IMR-90 (cell line): ENCODE data around the gene GPRC5C. TPM values are rescaled to one million over a fixed set of nuclear protein-coding genes. Genes with fewer than 3 reads are reported as not detected.

Source experiments
- ATAC-seq: fragments of 200-7000 bp; cut with Tn5 transposase; 2 replicates; pipeline ENCODE4 v1.9.1; 2020; ENCODE audit warnings: low read depth, mild to moderate bottlenecking, moderate library complexity
- BruUV-seq: library from RNA; stranded (reverse); fragments of 400-500 nt; replicated peaks from 2 replicates; lab custom pipeline; 2021; lab: Mats Ljungman, UMichigan
- CTCF ChIA-PET: fragments of 300-600 bp; formaldehyde crosslinking; extraction: SDS; loops from one replicate; lab custom pipeline; 2021; ENCODE audit warnings: antibody characterized with exemption; lab: Yijun Ruan, JAX
- POLR2A ChIA-PET: fragments of 300-600 bp; sonication (Branson Sonifier 250); formaldehyde crosslinking; loops from one replicate; lab custom pipeline; 2022; ENCODE audit warnings: antibody characterized with exemption; ENCODE audit not compliant: unreplicated experiment; lab: Charles Lee
- DNase-seq: peaks from one replicate; pipeline ENCODE4 v3.0.0; 2013
- H2AFZ ChIP-seq: replicated peaks from 2 replicates; pipeline ENCODE3; 2013; ENCODE audit warnings: low read length, mild to moderate bottlenecking; ENCODE audit not compliant: poor library complexity
- H2AK5ac ChIP-seq: 2 replicates; pipeline ENCODE4 v1.6.1; 2013; ENCODE audit warnings: low read depth, low read length, inconsistent platforms
- H2AK9ac ChIP-seq: replicated peaks from 2 replicates; pipeline ENCODE3; 2013; ENCODE audit warnings: mild to moderate bottlenecking, low read depth, low read length, moderate library complexity; ENCODE audit not compliant: poor library complexity
- H2BK120ac ChIP-seq: 2 replicates; pipeline ENCODE4 v1.6.1; 2013; ENCODE audit warnings: low read depth, low read length, inconsistent platforms
- H2BK15ac ChIP-seq: 3 replicates; pipeline ENCODE4 v1.6.1; 2013; ENCODE audit warnings: low read depth, low read length, inconsistent platforms
- H2BK20ac ChIP-seq: 2 replicates; pipeline ENCODE4 v1.6.1; 2013; ENCODE audit warnings: low read depth, mild to moderate bottlenecking, inconsistent platforms, low read length, moderate library complexity
- H2BK5ac ChIP-seq: 2 replicates; pipeline ENCODE4 v1.6.1; 2013; ENCODE audit warnings: mild to moderate bottlenecking, low read depth, low read length, inconsistent platforms; ENCODE audit not compliant: poor library complexity, severe bottlenecking
- H3K14ac ChIP-seq: replicated peaks from 2 replicates; pipeline ENCODE4 v1.6.1; 2013; ENCODE audit warnings: low read depth, low read length, inconsistent platforms
- H3K18ac ChIP-seq: 2 replicates; pipeline ENCODE4 v1.6.1; 2013; ENCODE audit warnings: low read depth, low read length, control low read depth
- H3K23ac ChIP-seq: 2 replicates; pipeline ENCODE4 v1.6.1; 2013; ENCODE audit warnings: low read depth, low read length, inconsistent platforms
- H3K27ac ChIP-seq: 2 replicates; pipeline ENCODE4 v1.5.1; 2013; ENCODE audit warnings: mild to moderate bottlenecking, control low read depth, low read length; ENCODE audit not compliant: insufficient read depth
- H3K27me3 ChIP-seq: 2 replicates; pipeline ENCODE4 v1.6.1; 2013; ENCODE audit warnings: low read length; ENCODE audit not compliant: control insufficient read depth, insufficient read depth
- H3K36me3 ChIP-seq: 2 replicates; pipeline ENCODE4 v1.6.1; 2013; ENCODE audit warnings: low read length, mixed read lengths; ENCODE audit not compliant: control insufficient read depth, insufficient read depth
- H3K4ac ChIP-seq: 2 replicates; pipeline ENCODE4 v1.6.1; 2013; ENCODE audit warnings: low read depth, low read length, inconsistent platforms
- H3K4me1 ChIP-seq: 2 replicates; pipeline ENCODE4 v1.6.1; 2013; ENCODE audit warnings: low read length, mixed read lengths; ENCODE audit not compliant: control insufficient read depth, insufficient read depth
- H3K4me2 ChIP-seq: 2 replicates; pipeline ENCODE4 v1.6.1; 2013; ENCODE audit warnings: low read depth, mild to moderate bottlenecking, control low read depth, low read length, moderate library complexity
- H3K4me3 ChIP-seq: 2 replicates; pipeline ENCODE4 v1.5.1; 2013; ENCODE audit warnings: low read depth, mild to moderate bottlenecking, control low read depth, low read length, moderate library complexity; ENCODE audit not compliant: insufficient read depth
- H3K56ac ChIP-seq: 2 replicates; pipeline ENCODE4 v1.6.1; 2013; ENCODE audit warnings: low read length, inconsistent platforms; ENCODE audit not compliant: insufficient read depth; ENCODE audit errors: extremely low read depth
- H3K79me1 ChIP-seq, 2 experiments: 2 replicates each; pipeline ENCODE4 v1.6.1; 2013; ENCODE audit warnings: low read length in 2 of 2, inconsistent platforms in 1 of 2, low read depth in 1 of 2
- H3K9ac ChIP-seq: 2 replicates; pipeline ENCODE4 v1.6.1; 2013; ENCODE audit warnings: low read depth, low read length, control low read depth
- H3K9me1 ChIP-seq: 2 replicates; pipeline ENCODE4 v1.6.1; 2013; ENCODE audit warnings: low read length, inconsistent platforms; ENCODE audit not compliant: insufficient read depth
- H3K9me3 ChIP-seq: 2 replicates; pipeline ENCODE4 v1.6.1; 2013; ENCODE audit warnings: low read length; ENCODE audit not compliant: control insufficient read depth, insufficient read depth
- H4K20me1 ChIP-seq: 2 replicates; pipeline ENCODE4 v1.6.1; 2013; ENCODE audit warnings: low read length, inconsistent platforms; ENCODE audit not compliant: insufficient read depth
- H4K5ac ChIP-seq: 2 replicates; pipeline ENCODE4 v1.6.1; 2013; ENCODE audit warnings: mild to moderate bottlenecking, low read depth, low read length, control low read depth
- H4K8ac ChIP-seq, 2 experiments: 2 replicates each; pipeline ENCODE4 v1.6.1; 2013; ENCODE audit warnings: low read depth in 2 of 2, low read length in 2 of 2, control low read depth in 1 of 2, inconsistent platforms in 1 of 2
- H4K91ac ChIP-seq: 2 replicates; pipeline ENCODE4 v1.6.1; 2013; ENCODE audit warnings: low read depth, low read length, inconsistent platforms; ENCODE audit not compliant: insufficient read depth
- BHLHE40 ChIP-seq: fragments of 150-350 bp; IDR thresholded peaks from 2 replicates; pipeline ENCODE4 v1.6.1; 2016; ENCODE audit warnings: mild to moderate bottlenecking, low read depth, low read length
- CEBPB ChIP-seq: IDR thresholded peaks from 2 replicates; pipeline ENCODE4 v1.6.1; 2012; ENCODE audit warnings: low read depth, low read length, improper control_type of control experiment
- CHD1 ChIP-seq: IDR thresholded peaks from 2 replicates; pipeline ENCODE4 v1.6.1; 2012; ENCODE audit warnings: low read depth, low read length, improper control_type of control experiment
- NFE2L2 ChIP-seq: fragments of 150-350 bp; IDR thresholded peaks from 2 replicates; pipeline ENCODE4 v1.6.1; 2016; ENCODE audit warnings: low read depth, mild to moderate bottlenecking, low read length
- RAD21 ChIP-seq: IDR thresholded peaks from 2 replicates; pipeline ENCODE4 v1.6.1; 2012; ENCODE audit warnings: low read length, improper control_type of control experiment
- RCOR1 ChIP-seq: IDR thresholded peaks from 2 replicates; pipeline ENCODE4 v1.6.1; 2012; ENCODE audit warnings: mild to moderate bottlenecking, low read length, improper control_type of control experiment; ENCODE audit not compliant: insufficient replicate concordance
- RFX5 ChIP-seq: IDR thresholded peaks from 2 replicates; pipeline ENCODE4 v1.8.0; 2012; ENCODE audit warnings: low read depth, mild to moderate bottlenecking, low read length, moderate library complexity
- WGBS, 2 experiments: methylation state at CpG; one replicate each; pipeline versions ENCODE4 v1.1.5 to v1.1.7; 2013; ENCODE audit warnings: missing lambda C conversion rate in 2 of 2; ENCODE audit not compliant: insufficient read length in 1 of 2; ENCODE audit errors: extremely low coverage in 2 of 2; 5-methylcytosine and 5-hydroxymethylcytosine counted together
- dilution Hi-C: fragments of 300-500 bp; cut with HindIII; formaldehyde crosslinking; loops from one replicate; pipeline ENCODE4 v1.14.3; 2018; ENCODE audit warnings: low sequenced_read_pairs; ENCODE audit not compliant: unreplicated experiment
- in situ Hi-C: fragments of 300-500 bp; cut with MboI; formaldehyde crosslinking; loops from 3 replicates; pipeline ENCODE4 v1.14.3; 2019; ENCODE audit warnings: low sequenced_read_pairs, inconsistent platforms, mixed read lengths
- intact Hi-C: fragments of 100-400 bp; cut with micrococcal nuclease; formaldehyde crosslinking; loops from 2 replicates; pipeline ENCODE4 v1.10.0; 2022
- polyA plus RNA-seq, 3 experiments: library from polyadenylated mRNA; depleted of rRNA; stranded (reverse); fragments of >200 nt; gene quantifications; 2 replicates each; pipeline ENCODE4 v1.2.3, GENCODE V29; 2012; ENCODE audit warnings: low replicate concordance in 1 of 3
- total RNA-seq: library from RNA; depleted of rRNA; stranded (reverse); fragments of >200 nt; gene quantifications from 2 replicates; pipeline ENCODE4 v1.2.3, GENCODE V29; 2012
- TF ChIP-seq, protein P1 (sequence below): conservative IDR thresholded peaks from 2 replicates; pipeline ENCODE4 v1.5.1; 2012; ENCODE audit warnings: mild to moderate bottlenecking, low read depth, low read length, improper control_type of control experiment
- TF ChIP-seq, protein P2 (sequence below): fragments of 150-350 bp; IDR thresholded peaks from 2 replicates; pipeline ENCODE4 v1.6.1; 2016; ENCODE audit warnings: low read depth, mild to moderate bottlenecking, low read length, moderate library complexity, borderline replicate concordance

GPRC5C gene
- total and polyA plus RNA-seq, 2 of the 4 experiments (the other 2 are of a cell fraction): not detected

DNA sequence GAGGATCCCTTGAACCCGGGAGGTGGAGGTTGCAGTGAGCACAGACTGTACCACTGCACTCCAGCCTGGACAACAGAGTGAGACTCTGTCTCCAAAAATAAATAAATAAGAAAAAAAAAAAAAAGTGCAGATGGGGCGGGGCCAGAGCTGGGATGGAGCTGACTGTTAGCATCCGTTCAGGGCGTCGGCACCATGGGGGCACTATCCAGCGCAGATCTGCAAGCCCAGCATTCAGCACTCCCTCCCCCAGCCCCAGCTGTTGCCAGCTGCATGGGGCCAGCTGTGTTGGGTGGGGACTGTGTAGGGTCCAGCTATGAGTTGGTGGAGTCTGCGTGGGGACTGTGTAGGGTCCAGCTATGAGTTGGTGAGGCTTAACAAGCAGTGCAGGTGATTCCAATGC is 13.3 kb downstream of the GPRC5C start:
- Histone ChIP-seq H3K4me3 (no peak overlapping the region), H4K5ac (no peak overlapping the region), H2BK5ac (no peak overlapping the region), H4K91ac (no peak overlapping the region), H3K14ac (no peak overlapping the region), H3K4me2 (no peak overlapping the region), H3K4me1 (no peaks in the 10 kb centered on the region), H3K36me3 (no peaks in the 10 kb centered on the region), H3K9ac (no peak overlapping the region), H3K27me3 (no peaks in the 10 kb centered on the region), H2BK15ac (no peak overlapping the region), H3K23ac (no peak overlapping the region), H2BK120ac (no peak overlapping the region), H3K9me1 (no peaks in the 10 kb centered on the region), H4K20me1 (no peaks in the 10 kb centered on the region), H2AK9ac (no peak overlapping the region), H2AK5ac (no peak overlapping the region), H3K56ac (no peak overlapping the region), H3K79me1 (no peaks in the 10 kb centered on the region), H3K9me3 (peaks cover 12% of the 10 kb centered on the region), H4K8ac (no peak overlapping the region), H2AFZ (no peak overlapping the region), H3K18ac (no peak overlapping the region), H3K27ac (no peak overlapping the region), H3K4ac (no peak overlapping the region), H2BK20ac (no peak overlapping the region)
- TF ChIP-seq, protein P1, sequence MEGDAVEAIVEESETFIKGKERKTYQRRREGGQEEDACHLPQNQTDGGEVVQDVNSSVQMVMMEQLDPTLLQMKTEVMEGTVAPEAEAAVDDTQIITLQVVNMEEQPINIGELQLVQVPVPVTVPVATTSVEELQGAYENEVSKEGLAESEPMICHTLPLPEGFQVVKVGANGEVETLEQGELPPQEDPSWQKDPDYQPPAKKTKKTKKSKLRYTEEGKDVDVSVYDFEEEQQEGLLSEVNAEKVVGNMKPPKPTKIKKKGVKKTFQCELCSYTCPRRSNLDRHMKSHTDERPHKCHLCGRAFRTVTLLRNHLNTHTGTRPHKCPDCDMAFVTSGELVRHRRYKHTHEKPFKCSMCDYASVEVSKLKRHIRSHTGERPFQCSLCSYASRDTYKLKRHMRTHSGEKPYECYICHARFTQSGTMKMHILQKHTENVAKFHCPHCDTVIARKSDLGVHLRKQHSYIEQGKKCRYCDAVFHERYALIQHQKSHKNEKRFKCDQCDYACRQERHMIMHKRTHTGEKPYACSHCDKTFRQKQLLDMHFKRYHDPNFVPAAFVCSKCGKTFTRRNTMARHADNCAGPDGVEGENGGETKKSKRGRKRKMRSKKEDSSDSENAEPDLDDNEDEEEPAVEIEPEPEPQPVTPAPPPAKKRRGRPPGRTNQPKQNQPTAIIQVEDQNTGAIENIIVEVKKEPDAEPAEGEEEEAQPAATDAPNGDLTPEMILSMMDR: no peak
- TF ChIP-seq RCOR1 (no peak), CEBPB (no peak), RAD21 (no peak), CHD1 (no peak), NFE2L2 (no peak), BHLHE40 (no peak), RFX5 (no peak)
- TF ChIP-seq, protein P2, sequence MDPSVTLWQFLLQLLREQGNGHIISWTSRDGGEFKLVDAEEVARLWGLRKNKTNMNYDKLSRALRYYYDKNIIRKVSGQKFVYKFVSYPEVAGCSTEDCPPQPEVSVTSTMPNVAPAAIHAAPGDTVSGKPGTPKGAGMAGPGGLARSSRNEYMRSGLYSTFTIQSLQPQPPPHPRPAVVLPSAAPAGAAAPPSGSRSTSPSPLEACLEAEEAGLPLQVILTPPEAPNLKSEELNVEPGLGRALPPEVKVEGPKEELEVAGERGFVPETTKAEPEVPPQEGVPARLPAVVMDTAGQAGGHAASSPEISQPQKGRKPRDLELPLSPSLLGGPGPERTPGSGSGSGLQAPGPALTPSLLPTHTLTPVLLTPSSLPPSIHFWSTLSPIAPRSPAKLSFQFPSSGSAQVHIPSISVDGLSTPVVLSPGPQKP: no peak
- no CpG with 5 or more reads among the region's 7 CpGs for WGBS, 2 experiments
- dilution Hi-C loops: no loop called here
- ATAC-seq (no peak), DNase-seq (no peak)
- intact Hi-C loops: no loop called here
- ChIA-PET POLR2A (no interaction called here), CTCF (no interaction called here)
- no TSS peak for BruUV-seq
- in situ Hi-C loops: no loop called here
